T-cell (primary cell): ENCODE data around the gene NOL4L. TPM values are rescaled to one million over a fixed set of nuclear protein-coding genes. Genes with fewer than 3 reads are reported as not detected.

Experiments
- ATAC-seq, 4 experiments: fragments of 200-7000 bp in 3 of 4; fragments of 150-1000 bp in 1 of 4; cut with Tn5 transposase; replicated peaks in 1 of 4; 1 replicate in 3 of 4; 2 replicates in 1 of 4; pipeline ENCODE4 v1.10.0; 2021; ENCODE audit warnings: moderate library complexity in 3 of 4, mild to moderate bottlenecking in 2 of 4, moderate number of reproducible peaks in 1 of 4
- CTCF ChIA-PET, 2 donors: fragments of 300-600 bp; sonication (Branson Sonifier 250); formaldehyde crosslinking; loops; one replicate each; lab custom pipeline; 2022; ENCODE audit warnings: antibody characterized with exemption in 2 of 2; lab: Charles Lee
- POLR2A ChIA-PET, 2 donors: fragments of 300-600 bp; sonication (Branson Sonifier 250); formaldehyde crosslinking; loops; one replicate each; lab custom pipeline; 2022; ENCODE audit warnings: antibody characterized with exemption in 2 of 2; lab: Charles Lee
- DNase-seq, 35 experiments: peaks; one replicate each; pipeline versions ENCODE4 v3.0.0 to v3.0.0-alpha.2; 2013 to 2023
- H3K27ac ChIP-seq: one replicate; pipeline ENCODE4 v1.5.1; 2013; ENCODE audit warnings: low read length
- H3K27me3 ChIP-seq, 2 experiments: replicated peaks in 1 of 2; 1 replicate in 1 of 2; 2 replicates in 1 of 2; pipeline versions ENCODE4 v1.6.1 to v1.7.0; 2013; ENCODE audit warnings: low read length in 1 of 2, mixed read lengths in 1 of 2; ENCODE audit not compliant: control insufficient read depth in 2 of 2, insufficient read depth in 2 of 2; ENCODE audit errors: extremely low read depth in 1 of 2
- H3K36me3 ChIP-seq, 2 donors: 1 replicate in 1 of 2; 2 replicates in 1 of 2; pipeline versions ENCODE4 v1.6.1 to v1.7.0; 2013; ENCODE audit warnings: low read length in 1 of 2; ENCODE audit not compliant: control insufficient read depth in 2 of 2, insufficient read depth in 1 of 2; ENCODE audit errors: extremely low read depth in 1 of 2
- H3K4me1 ChIP-seq, 2 experiments: 1 replicate in 1 of 2; 2 replicates in 1 of 2; pipeline versions ENCODE4 v1.6.1 to v1.7.0; 2013; ENCODE audit warnings: low read length in 2 of 2, mixed read lengths in 1 of 2; ENCODE audit not compliant: insufficient read depth in 2 of 2, control insufficient read depth in 1 of 2; ENCODE audit errors: extremely low read depth in 1 of 2
- H3K4me3 ChIP-seq, 2 donors: 1 replicate in 1 of 2; 2 replicates in 1 of 2; pipeline versions ENCODE4 v1.5.1 to v1.7.0; 2013; ENCODE audit warnings: mild to moderate bottlenecking in 2 of 2, low read length in 1 of 2, moderate library complexity in 1 of 2; ENCODE audit not compliant: control insufficient read depth in 1 of 2; ENCODE audit errors: extremely low read depth in 1 of 2
- H3K9me3 ChIP-seq: 2 replicates; pipeline ENCODE4 v1.7.0; 2013
- H3K27ac Mint-ChIP-seq, 2 donors: one replicate each; pipeline ENCODE4 v1.8.0; 2020 to 2021; ENCODE audit warnings: mild to moderate bottlenecking in 2 of 2, mixed read lengths in 2 of 2
- H3K27me3 Mint-ChIP-seq, 2 donors: one replicate each; pipeline ENCODE4 v1.8.0; 2021 to 2022; ENCODE audit warnings: mixed read lengths in 2 of 2
- H3K36me3 Mint-ChIP-seq: one replicate; pipeline ENCODE4 v1.8.0; 2021; ENCODE audit warnings: mixed read lengths
- H3K4me1 Mint-ChIP-seq, 3 donors: one replicate each; pipeline ENCODE4 v1.8.0; 2020 to 2022; ENCODE audit warnings: mixed read lengths in 3 of 3, mild to moderate bottlenecking in 1 of 3
- H3K4me3 Mint-ChIP-seq, 3 donors: one replicate each; pipeline ENCODE4 v1.8.0; 2020 to 2022; ENCODE audit warnings: mild to moderate bottlenecking in 3 of 3, mixed read lengths in 3 of 3, moderate library complexity in 3 of 3
- H3K9me3 Mint-ChIP-seq, 3 donors: one replicate each; pipeline ENCODE4 v1.8.0; 2020 to 2022; ENCODE audit warnings: mixed read lengths in 3 of 3
- WGBS: methylation state at CpG from one replicate; pipeline ENCODE4 v1.1.5; 2013; ENCODE audit warnings: missing lambda C conversion rate; ENCODE audit not compliant: insufficient coverage; 5-methylcytosine and 5-hydroxymethylcytosine counted together
- total RNA-seq, 35 experiments: library from RNA in 6 of 35; stranded (reverse) in 6 of 35; fragments of 120-200 nt in 1 of 35; gene quantifications; one replicate each; pipeline versions ENCODE4 v1.2.1 to v1.2.4 and lab custom pipeline; 2013 to 2026

NOL4L gene
- total RNA-seq, 5 donors from 2014 or later (not counting 1 experiment from before 2014, with no cell fraction given), result 63.5 to 88.8 (median 74.4) TPM

DNA sequence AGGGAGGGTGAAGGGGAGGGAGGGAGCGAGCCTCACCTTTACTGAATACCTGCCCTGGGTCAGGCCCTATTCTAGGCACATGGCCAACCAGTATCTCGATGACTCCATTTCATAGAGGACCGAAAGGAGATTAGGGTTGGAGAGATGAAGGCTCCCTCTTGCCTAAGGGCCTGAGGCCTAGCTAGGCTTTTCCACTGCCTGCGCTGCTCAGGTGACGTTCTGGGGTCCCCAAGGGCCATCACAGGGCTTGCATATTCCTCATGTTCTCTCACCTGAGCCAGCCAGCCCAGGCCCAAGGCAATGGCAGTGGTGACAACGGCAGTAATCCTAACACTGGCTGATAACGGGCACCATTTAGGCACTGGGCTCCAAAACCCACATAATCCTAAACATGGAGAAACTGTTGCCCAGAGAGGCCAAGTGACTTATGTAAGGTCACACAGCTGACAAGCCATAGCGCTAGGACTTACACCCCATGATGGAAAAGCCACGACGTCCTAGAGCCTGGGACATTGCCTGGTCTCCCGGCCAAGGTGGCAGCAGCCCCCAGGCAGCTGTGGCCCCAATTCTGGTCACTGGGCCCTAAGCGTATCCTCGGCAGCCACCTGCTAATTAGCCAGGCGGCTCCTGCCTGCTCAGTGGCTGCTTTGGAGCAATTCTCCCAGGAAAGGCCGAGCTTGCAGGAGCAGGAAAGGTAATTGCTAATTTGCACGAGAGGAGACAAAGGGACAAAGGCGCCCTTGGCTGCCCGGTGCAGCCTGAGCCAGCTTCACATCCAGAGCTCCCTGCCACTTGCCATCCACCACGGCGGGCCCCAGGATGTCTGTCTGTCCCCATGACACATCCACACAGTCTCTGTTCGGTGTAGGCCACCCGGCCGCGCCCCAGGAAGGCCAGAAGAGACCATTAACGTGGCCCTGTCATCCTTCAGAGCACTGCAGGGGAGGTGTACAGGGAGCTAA lies 21.5 kb downstream of the NOL4L start:
- WGBS, result 96% methylated on average over 11 of the region's 25 CpGs
- H3K27me3 ChIP-seq, result no peaks in the 10 kb centered on the region
- POLR2A ChIA-PET, result interaction anchor here in 1 of 2 donors (0.6 kb wide), 1 partner anchor 818 kb away, joined by 3 read pairs; no protein-coding TSS in a partner anchor

DNA sequence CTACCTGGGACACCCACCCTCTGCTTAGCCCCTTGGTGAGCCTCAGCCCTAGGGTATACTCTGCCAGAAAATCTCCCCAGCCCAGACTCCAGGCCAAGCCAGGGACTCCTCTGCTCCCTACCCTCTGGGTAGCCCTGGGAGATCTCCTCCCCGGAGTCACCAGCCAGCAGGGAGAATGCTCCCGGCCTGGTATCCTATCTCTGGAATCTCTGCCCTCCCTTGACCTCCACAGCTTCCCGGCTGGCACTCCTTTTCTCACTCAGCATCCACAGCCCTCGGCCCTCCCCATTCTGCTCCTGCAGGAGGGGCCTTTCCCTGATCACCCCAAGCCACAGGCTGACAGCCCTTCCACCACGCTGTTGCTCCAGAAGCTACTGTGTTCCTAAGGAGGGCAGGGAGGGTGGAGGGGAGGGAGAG lies 22.6 kb downstream of the NOL4L start:
- CTCF ChIA-PET, result no interaction called here
- peak overlapping the region in 1 of 3 donors; percentile 62 for H3K4me3 Mint-ChIP-seq

More for the DNA sequence above, 21.5 kb downstream of the NOL4L start:
- H3K27ac ChIP-seq, result no peak overlapping the region
- DNase-seq (no peak), ATAC-seq (no peak)
- no peaks in the 10 kb centered on the region for H3K36me3 Mint-ChIP-seq
- no peak overlapping the region for H3K4me3 Mint-ChIP-seq
- peaks cover 0 to 16% of the 10 kb centered on the region in 2 donors for H3K36me3 ChIP-seq
- CTCF ChIA-PET, result no interaction called here
- H3K4me1 Mint-ChIP-seq, result peaks cover 42 to 47% (median 43%) of the 10 kb centered on the region in 3 donors
- H3K4me1 ChIP-seq, result peaks cover 9 to 88% of the 10 kb centered on the region in 2 experiments
- peak overlapping the region in 1 of 2 donors; percentile 71 for H3K27ac Mint-ChIP-seq
- H3K4me3 ChIP-seq, result no peak overlapping the region
- H3K9me3 Mint-ChIP-seq, result no peaks in the 10 kb centered on the region
- H3K9me3 ChIP-seq, result no peaks in the 10 kb centered on the region
- no peaks in the 10 kb centered on the region for H3K27me3 Mint-ChIP-seq

DNA sequence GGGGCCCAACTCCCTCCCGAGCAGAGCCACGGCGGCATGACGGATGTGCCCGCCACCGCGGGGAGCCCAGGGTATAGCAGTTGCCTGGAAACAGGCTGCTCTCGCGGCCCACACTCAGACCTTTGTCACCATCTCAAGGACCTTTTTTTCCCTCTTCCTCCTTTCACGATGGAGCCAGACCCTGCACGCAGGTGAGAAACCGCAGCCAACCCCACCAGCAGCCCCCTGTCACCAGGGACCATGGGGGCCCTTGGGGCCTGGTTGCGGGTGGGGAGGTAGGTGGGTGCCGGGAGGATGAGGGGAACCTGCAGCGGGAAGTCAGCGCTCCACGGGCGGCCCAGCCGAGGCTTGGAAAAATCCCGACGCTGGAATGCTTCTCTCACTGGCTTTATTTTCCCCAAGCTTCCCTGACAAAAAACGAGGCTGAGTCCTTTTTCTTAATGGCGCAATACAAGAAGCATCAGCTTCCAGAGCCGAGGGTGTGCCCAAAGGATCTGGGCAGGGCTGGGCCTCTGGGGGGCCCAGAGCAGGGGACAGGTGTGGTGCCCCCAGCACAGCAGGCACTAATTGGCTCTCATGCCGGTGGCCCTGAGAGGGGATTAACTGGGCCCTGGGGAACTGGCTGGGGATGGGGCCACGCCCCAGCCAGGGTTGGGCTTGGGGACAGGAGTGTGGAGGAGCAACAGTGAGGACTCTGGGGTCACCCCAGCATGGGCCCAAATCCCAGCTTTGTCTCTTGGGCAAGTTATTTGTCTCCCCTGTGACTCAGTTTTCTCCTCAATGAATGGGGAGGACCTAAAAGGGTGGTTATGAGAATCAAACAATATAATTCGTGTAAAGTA lies 23.9 kb downstream of the NOL4L start:
- H3K4me1 Mint-ChIP-seq, result peaks cover 59 to 62% (median 59%) of the 10 kb centered on the region in 3 donors
- WGBS, result 43% methylated on average over 17 of the region's 27 CpGs
- CTCF ChIA-PET, result no interaction called here

More for the DNA sequence above, 22.6 kb downstream of the NOL4L start:
- 90% methylated on average over 3 of the region's 5 CpGs for WGBS
- Mint-ChIP-seq H3K27me3 (no peaks in the 10 kb centered on the region), H3K36me3 (no peaks in the 10 kb centered on the region), H3K9me3 (no peaks in the 10 kb centered on the region), H3K27ac (peak overlapping the region; percentile 64 to 83), H3K4me1 (peaks cover 46 to 49% (median 46%) of the 10 kb centered on the region in 3 donors)
- peak overlapping the region; percentile 1 for H3K27ac ChIP-seq
- POLR2A ChIA-PET, result no interaction called here
- H3K4me3 ChIP-seq, result no peak overlapping the region
- no peaks in the 10 kb centered on the region for H3K9me3 ChIP-seq
- peaks cover 9 to 89% of the 10 kb centered on the region in 2 experiments for H3K4me1 ChIP-seq
- H3K36me3 ChIP-seq, result peaks cover 0 to 18% of the 10 kb centered on the region in 2 donors
- ATAC-seq (peak in 1 of 4 experiments; percentile 26), DNase-seq (no peak)
- no peaks in the 10 kb centered on the region for H3K27me3 ChIP-seq

DNA sequence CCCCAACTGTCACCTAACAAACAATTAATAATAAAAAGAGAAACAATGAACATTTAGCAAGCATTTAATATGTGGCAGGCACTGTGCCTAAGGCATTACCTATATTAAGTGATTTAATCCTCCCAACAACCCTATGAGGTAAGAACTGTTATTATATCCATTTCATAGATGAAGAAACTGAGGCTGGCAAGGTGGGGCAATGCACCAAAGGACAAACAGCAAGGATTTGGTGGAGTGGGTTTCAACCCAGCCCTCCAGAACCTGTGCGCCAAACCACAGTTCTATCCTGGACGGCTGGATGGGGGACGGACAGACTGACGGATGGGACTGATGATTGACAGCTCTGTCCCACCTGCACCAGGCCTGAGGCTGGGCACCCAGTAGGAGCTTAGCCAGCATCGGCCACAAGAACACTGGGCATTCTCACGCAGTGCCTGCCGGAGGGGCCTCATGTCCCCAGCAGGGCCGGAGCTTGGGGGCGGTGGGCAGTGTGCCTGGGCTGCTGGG lies 24.6 kb downstream of the NOL4L start:
- H3K9me3 ChIP-seq, result no peaks in the 10 kb centered on the region
- Mint-ChIP-seq H3K4me3 (peak overlapping the region in 1 of 3 donors; percentile 62), H3K9me3 (no peaks in the 10 kb centered on the region), H3K36me3 (peaks cover 11% of the 10 kb centered on the region), H3K27ac (peak overlapping the region; percentile 43 to 83), H3K27me3 (no peaks in the 10 kb centered on the region), H3K4me1 (peaks cover 63 to 67% (median 64%) of the 10 kb centered on the region in 3 donors)
- ChIA-PET POLR2A (interaction anchor here in 1 of 2 donors (0.6 kb wide), 1 partner anchor 45 kb away, joined by 3 read pairs; no protein-coding TSS in a partner anchor), CTCF (no interaction called here)
- H3K27me3 ChIP-seq, result no peaks in the 10 kb centered on the region
- ATAC-seq, result peak in 1 of 4 experiments; percentile 13
- H3K27ac ChIP-seq, result peak overlapping the region; percentile 36
- DNase-seq, result no peak
- H3K4me3 ChIP-seq, result no peak overlapping the region
- 81% methylated on average over 9 of the region's 9 CpGs for WGBS
- peaks cover 0 to 21% of the 10 kb centered on the region in 2 donors for H3K36me3 ChIP-seq
- peaks cover 9 to 86% of the 10 kb centered on the region in 2 experiments for H3K4me1 ChIP-seq

More for the DNA sequence above, 23.9 kb downstream of the NOL4L start:
- H3K27ac Mint-ChIP-seq, result peak overlapping the region; percentile 76 to 83
- Histone ChIP-seq H3K4me1 (peaks cover 9 to 86% of the 10 kb centered on the region in 2 experiments), H3K27me3 (no peaks in the 10 kb centered on the region), H3K36me3 (peaks cover 0 to 18% of the 10 kb centered on the region in 2 donors), H3K4me3 (peak overlapping the region in 1 of 2 donors; percentile 44), H3K9me3 (no peaks in the 10 kb centered on the region), H3K27ac (peak overlapping the region; percentile 36)
- no peaks in the 10 kb centered on the region for H3K27me3 Mint-ChIP-seq
- peak overlapping the region in 2 of 3 donors; percentile 34 to 62 for H3K4me3 Mint-ChIP-seq
- ATAC-seq, result peak in 3 of 4 experiments; percentile 59 to 77 (median 59)
- no peaks in the 10 kb centered on the region for H3K9me3 Mint-ChIP-seq
- POLR2A ChIA-PET, result no interaction called here
- DNase-seq, result peak in 2 of 35 experiments; percentile 27 to 33
- H3K36me3 Mint-ChIP-seq, result peaks cover 10% of the 10 kb centered on the region

DNA sequence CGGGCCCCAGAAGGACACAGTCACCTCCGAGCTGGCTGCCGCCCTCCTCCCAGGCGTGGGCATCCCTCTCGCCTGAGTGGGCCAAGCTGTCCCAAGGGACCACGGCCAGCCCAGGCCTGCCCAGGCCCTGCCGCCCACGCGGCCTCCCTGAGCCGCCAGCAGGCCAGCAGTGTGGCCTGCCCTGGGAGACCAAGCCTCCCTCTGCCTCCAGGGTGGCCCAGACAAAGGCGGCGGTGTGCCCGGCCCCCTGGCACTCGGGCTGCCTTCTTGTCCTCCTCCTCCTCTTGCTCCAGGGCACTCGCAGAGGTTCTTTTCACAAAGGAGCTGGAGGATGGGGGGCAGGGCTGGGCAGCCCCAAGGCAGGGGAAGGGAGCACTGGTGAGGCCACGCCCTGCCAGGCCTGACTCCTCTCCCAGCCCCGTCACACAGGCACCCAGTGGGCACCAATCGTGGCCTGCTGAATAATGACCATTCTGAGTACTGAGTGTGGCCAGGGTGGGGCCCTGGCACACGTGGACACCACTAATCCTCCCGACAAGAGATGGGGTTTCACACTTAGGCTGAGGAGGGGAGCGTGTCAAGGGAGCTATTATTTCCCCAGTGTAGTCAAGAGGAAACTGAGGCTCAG lies 25.3 kb downstream of the NOL4L start:
- no peaks in the 10 kb centered on the region for H3K9me3 ChIP-seq
- H3K36me3 ChIP-seq, result peaks cover 0 to 21% of the 10 kb centered on the region in 2 donors
- WGBS, result 96% methylated on average over 15 of the region's 21 CpGs
- Mint-ChIP-seq H3K27ac (peak overlapping the region; percentile 43 to 83), H3K27me3 (no peaks in the 10 kb centered on the region), H3K4me1 (peaks cover 66 to 71% (median 69%) of the 10 kb centered on the region in 3 donors), H3K9me3 (no peaks in the 10 kb centered on the region), H3K36me3 (peaks cover 13% of the 10 kb centered on the region), H3K4me3 (peak overlapping the region in 1 of 3 donors; percentile 62)
- peak overlapping the region; percentile 1 for H3K27ac ChIP-seq
- no peak for ATAC-seq
- H3K4me3 ChIP-seq, result no peak overlapping the region
- no peaks in the 10 kb centered on the region for H3K27me3 ChIP-seq
- POLR2A ChIA-PET, result interaction anchor here in 1 of 2 donors (0.6 kb wide), 1 partner anchor 44 kb away, joined by 3 read pairs; no protein-coding TSS in a partner anchor
- CTCF ChIA-PET, result no interaction called here
- peaks cover 9 to 87% of the 10 kb centered on the region in 2 experiments for H3K4me1 ChIP-seq
- no peak for DNase-seq
